GM21576 (cell line): ENCODE measurements around the gene DCST1.

Experiments used
- ATAC-seq: cut with Tn5 transposase; IDR thresholded peaks from one replicate; pipeline ENCODE4 v1.9.1; 2021; ENCODE audit warnings: mild to moderate bottlenecking, moderate library complexity; ENCODE audit not compliant: unreplicated experiment

Gene DCST1

GRCh38 chr1:155030243-155030795, 3.3 kb upstream of the DCST1 start:
- no peak for ATAC-seq

GRCh38 chr1:155030899-155031298, 2.7 kb upstream of the DCST1 start:
- no peak for ATAC-seq

- no peak for ATAC-seq
Measured at GRCh38 chr1:155032886-155033285, 738 bp upstream of the DCST1 start.

GRCh38 chr1:155034318-155035208, 939 bp downstream of the DCST1 start:
- no peak for ATAC-seq

- ATAC-seq: no peak
Measured at GRCh38 chr1:155035936-155036335, 2.3 kb downstream of the DCST1 start.

- no peak for ATAC-seq
Measured at GRCh38 chr1:155037043-155037442, 3.4 kb downstream of the DCST1 start.

GRCh38 chr1:155037851-155038441, 4.3 kb downstream of the DCST1 start:
- ATAC-seq: no peak

GRCh38 chr1:155038602-155039307, 5.1 kb downstream of the DCST1 start:
- ATAC-seq: no peak

GRCh38 chr1:155039308-155039669, 5.7 kb downstream of the DCST1 start:
- ATAC-seq: no peak

- ATAC-seq: no peak
Measured at GRCh38 chr1:155040358-155041093, 6.9 kb downstream of the DCST1 start.

GRCh38 chr1:155042789-155043188, 9.2 kb downstream of the DCST1 start:
- no peak for ATAC-seq

GRCh38 chr1:155043301-155043702, 9.7 kb downstream of the DCST1 start:
- ATAC-seq: no peak

- ATAC-seq: no peak
Measured at GRCh38 chr1:155043793-155044192, 10.2 kb downstream of the DCST1 start.

GRCh38 chr1:155044365-155044764, 10.7 kb downstream of the DCST1 start:
- ATAC-seq: no peak

- ATAC-seq: no peak
Measured at GRCh38 chr1:155044812-155045657, 11.4 kb downstream of the DCST1 start.

- ATAC-seq: no peak
Measured at GRCh38 chr1:155048449-155049334, 15.1 kb downstream of the DCST1 start.

- ATAC-seq: no peak
Measured at GRCh38 chr1:155049651-155050559, 16.3 kb downstream of the DCST1 start.
